ENCODE results near the gene GALNT12. TPM values are rescaled to one million over a fixed set of nuclear protein-coding genes. Genes with fewer than 3 reads are reported as not detected.

Gene GALNT12
- total and polyA plus RNA-seq, 3 experiments from 2014 or later, result 4.7 to 5.2 (median 4.9) TPM

GRCh38 chr9:98877311-98877710 lies 69.8 kb downstream of the GALNT12 start:
- H3K4me1 ChIP-seq (ENCODE audit: insufficient read depth, low read length), result no peaks in the 10 kb centered on the region
- H3K4me3 Mint-ChIP-seq, result peak overlapping the region in 1 of 7 donors; percentile 44
- POLR2A ChIA-PET, result no interaction called here
- DNase-seq, result no peak
- H3K9me3 ChIP-seq (ENCODE audit: low read length), result no peaks in the 10 kb centered on the region
- CTCF ChIA-PET, result no interaction called here
- peaks cover 13 to 44% of the 10 kb centered on the region in 2 donors for H3K27me3 Mint-ChIP-seq
- H3K4me3 ChIP-seq (ENCODE audit: low read length), result no peak overlapping the region
- no peaks in the 10 kb centered on the region for H3K36me3 ChIP-seq (ENCODE audit: insufficient read depth, low read length)
- H3K27ac Mint-ChIP-seq, result peak overlapping the region in 1 of 8 donors; percentile 9
- H3K27me3 ChIP-seq (ENCODE audit: insufficient read depth, low read length, poor library complexity, severe bottlenecking), result no peaks in the 10 kb centered on the region
- H3K4me1 Mint-ChIP-seq, result no peaks in the 10 kb centered on the region
- H3K36me3 Mint-ChIP-seq, result no peaks in the 10 kb centered on the region
- H3K27ac ChIP-seq (ENCODE audit: low read depth, low read length), result no peak overlapping the region
- no peaks in the 10 kb centered on the region for H3K9me3 Mint-ChIP-seq

DNA sequence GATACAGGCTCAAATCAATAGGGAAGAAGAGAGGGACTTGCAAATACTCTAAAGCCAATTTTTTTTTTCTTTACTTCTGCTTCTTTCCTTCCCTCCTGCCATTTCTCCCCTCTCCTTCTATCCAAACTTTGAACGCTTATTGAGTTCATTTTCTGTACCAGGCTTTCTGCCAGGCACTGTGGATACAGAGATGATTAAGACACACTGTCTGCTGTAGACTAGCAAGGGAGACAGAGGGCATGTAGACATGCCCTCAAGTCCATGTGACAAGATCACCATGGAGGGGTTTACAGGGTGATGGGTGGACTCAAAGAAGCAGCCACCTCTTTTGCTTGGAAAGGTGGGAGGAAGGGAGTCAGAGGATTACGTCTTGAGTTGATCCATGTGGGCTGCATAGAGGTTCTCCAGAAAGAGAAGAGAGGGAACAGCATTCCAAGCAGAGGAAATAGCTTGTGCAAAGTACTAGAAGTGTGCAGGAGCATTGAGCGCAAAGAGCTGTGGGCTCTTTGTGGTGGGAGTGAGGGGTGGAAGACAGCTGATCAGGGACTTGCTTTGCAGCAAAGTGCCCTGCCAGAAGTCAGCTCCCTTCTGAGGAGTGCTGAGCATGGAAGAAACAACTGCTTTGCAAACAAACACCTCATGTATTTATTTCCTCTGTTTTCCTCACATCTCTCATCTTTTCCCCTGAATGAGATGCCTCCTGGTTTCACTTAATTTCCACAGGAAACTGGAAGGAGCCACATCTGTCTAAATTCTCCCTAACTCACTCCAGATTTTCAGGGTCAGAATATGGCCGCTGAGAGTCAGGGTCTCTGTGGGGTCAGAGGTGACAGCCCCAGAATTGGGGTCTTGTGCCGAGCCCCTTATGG lies 71.9 kb downstream of the GALNT12 start:
- no peak overlapping the region for H3K27ac Mint-ChIP-seq
- no peaks in the 10 kb centered on the region for H3K9me3 ChIP-seq (ENCODE audit: low read length)
- H3K36me3 ChIP-seq (ENCODE audit: insufficient read depth, low read length), result no peaks in the 10 kb centered on the region
- ChIA-PET POLR2A (no interaction called here), CTCF (no interaction called here)
- H3K27me3 Mint-ChIP-seq, result peaks cover 11 to 55% of the 10 kb centered on the region in 2 donors
- H3K4me3 Mint-ChIP-seq, result no peak overlapping the region
- H3K27me3 ChIP-seq (ENCODE audit: insufficient read depth, low read length, poor library complexity, severe bottlenecking), result no peaks in the 10 kb centered on the region
- H3K4me1 ChIP-seq (ENCODE audit: insufficient read depth, low read length), result no peaks in the 10 kb centered on the region
- no peaks in the 10 kb centered on the region for H3K4me1 Mint-ChIP-seq
- no peaks in the 10 kb centered on the region for H3K9me3 Mint-ChIP-seq
- DNase-seq, result no peak
- no peak overlapping the region for H3K27ac ChIP-seq (ENCODE audit: low read depth, low read length)
- no peak overlapping the region for H3K4me3 ChIP-seq (ENCODE audit: low read length)
- no peaks in the 10 kb centered on the region for H3K36me3 Mint-ChIP-seq

- Histone ChIP-seq H3K27me3 (ENCODE audit: insufficient read depth, low read length, poor library complexity, severe bottlenecking) (no peaks in the 10 kb centered on the region), H3K36me3 (ENCODE audit: insufficient read depth, low read length) (no peaks in the 10 kb centered on the region), H3K27ac (ENCODE audit: low read depth, low read length) (no peak overlapping the region), H3K4me3 (ENCODE audit: low read length) (no peak overlapping the region), H3K4me1 (ENCODE audit: insufficient read depth, low read length) (no peaks in the 10 kb centered on the region), H3K9me3 (ENCODE audit: low read length) (no peaks in the 10 kb centered on the region)
- Mint-ChIP-seq H3K4me1 (no peaks in the 10 kb centered on the region), H3K4me3 (no peak overlapping the region), H3K36me3 (no peaks in the 10 kb centered on the region), H3K9me3 (no peaks in the 10 kb centered on the region), H3K27me3 (peaks cover 12 to 61% of the 10 kb centered on the region in 2 donors), H3K27ac (peak overlapping the region in 1 of 8 donors; percentile 37)
- DNase-seq, result no peak
- CTCF ChIA-PET, result no interaction called here
- POLR2A ChIA-PET, result no interaction called here
Measured at GRCh38 chr9:98879963-98880310, 72.5 kb downstream of the GALNT12 start.

DNA sequence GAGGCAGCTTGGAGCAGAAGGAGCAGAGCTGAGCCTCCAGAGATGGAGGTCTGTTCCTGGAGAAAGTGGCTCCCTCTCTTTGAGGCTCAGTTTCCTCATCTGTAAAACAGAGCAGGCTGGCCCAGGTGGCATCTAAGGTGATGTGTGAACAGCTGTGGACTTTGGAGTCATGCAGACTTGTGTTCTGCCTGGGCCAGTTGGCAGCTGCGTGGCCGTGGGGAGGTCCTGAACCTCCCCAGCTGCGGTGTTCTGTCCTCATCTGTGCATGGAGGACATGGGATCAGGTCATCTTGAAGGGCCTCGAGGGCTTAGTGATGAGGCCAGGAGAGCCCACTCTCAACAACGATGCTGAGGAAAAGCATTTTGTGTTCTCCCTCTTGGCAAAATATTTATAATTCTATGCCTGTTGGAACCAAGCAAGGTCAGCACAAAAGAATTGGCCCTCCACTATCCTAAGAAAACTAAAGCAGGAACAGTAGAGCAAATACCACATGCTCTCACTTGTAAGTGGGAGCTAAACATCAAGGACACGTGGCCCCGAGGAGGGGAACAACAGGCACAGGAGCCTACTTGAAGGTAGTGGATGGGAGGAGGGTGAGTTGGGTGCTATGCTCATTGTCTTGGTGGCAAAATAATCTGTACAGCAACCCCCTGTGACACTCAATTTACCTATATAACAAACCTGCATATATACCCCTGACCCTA lies 73.0 kb downstream of the GALNT12 start:
- Mint-ChIP-seq H3K4me3 (no peak overlapping the region), H3K4me1 (no peaks in the 10 kb centered on the region), H3K27me3 (peaks cover 14 to 62% of the 10 kb centered on the region in 2 donors), H3K27ac (peak overlapping the region in 1 of 8 donors; percentile 37), H3K36me3 (no peaks in the 10 kb centered on the region), H3K9me3 (no peaks in the 10 kb centered on the region)
- Histone ChIP-seq H3K4me3 (ENCODE audit: low read length) (no peak overlapping the region), H3K9me3 (ENCODE audit: low read length) (no peaks in the 10 kb centered on the region), H3K36me3 (ENCODE audit: insufficient read depth, low read length) (no peaks in the 10 kb centered on the region), H3K27me3 (ENCODE audit: insufficient read depth, low read length, poor library complexity, severe bottlenecking) (no peaks in the 10 kb centered on the region), H3K4me1 (ENCODE audit: insufficient read depth, low read length) (no peaks in the 10 kb centered on the region), H3K27ac (ENCODE audit: low read depth, low read length) (no peak overlapping the region)
- DNase-seq, result no peak
- ChIA-PET POLR2A (no interaction called here), CTCF (no interaction called here)

DNA sequence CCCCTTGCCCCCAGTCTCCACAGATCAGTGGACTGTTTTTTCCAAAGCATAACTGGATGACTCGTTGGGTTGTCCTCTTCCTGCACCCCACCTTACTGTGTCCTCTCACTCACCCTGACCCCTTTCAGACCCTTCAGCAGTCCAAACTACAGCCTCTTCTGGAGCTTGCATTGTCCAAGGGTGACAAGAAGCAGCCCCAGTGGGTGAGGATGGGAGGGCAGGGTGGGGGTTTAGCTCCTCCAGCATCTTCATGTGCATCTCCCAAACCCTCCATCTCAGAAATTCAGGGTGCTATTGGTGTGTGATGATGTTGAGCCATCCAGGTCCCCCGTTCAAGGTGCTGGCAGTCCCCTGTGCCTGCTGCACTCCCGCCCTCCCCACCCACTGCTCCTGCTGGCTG lies 73.9 kb downstream of the GALNT12 start:
- ChIA-PET CTCF (no interaction called here), POLR2A (no interaction called here)
- Histone ChIP-seq H3K9me3 (ENCODE audit: low read length) (no peaks in the 10 kb centered on the region), H3K4me1 (ENCODE audit: insufficient read depth, low read length) (no peaks in the 10 kb centered on the region), H3K4me3 (ENCODE audit: low read length) (no peak overlapping the region), H3K27ac (ENCODE audit: low read depth, low read length) (no peak overlapping the region), H3K27me3 (ENCODE audit: insufficient read depth, low read length, poor library complexity, severe bottlenecking) (no peaks in the 10 kb centered on the region), H3K36me3 (ENCODE audit: insufficient read depth, low read length) (no peaks in the 10 kb centered on the region)
- Mint-ChIP-seq H3K27me3 (peaks cover 14 to 62% of the 10 kb centered on the region in 2 donors), H3K4me1 (no peaks in the 10 kb centered on the region), H3K36me3 (no peaks in the 10 kb centered on the region), H3K4me3 (no peak overlapping the region), H3K9me3 (no peaks in the 10 kb centered on the region), H3K27ac (no peak overlapping the region)
- DNase-seq, result no peak

DNA sequence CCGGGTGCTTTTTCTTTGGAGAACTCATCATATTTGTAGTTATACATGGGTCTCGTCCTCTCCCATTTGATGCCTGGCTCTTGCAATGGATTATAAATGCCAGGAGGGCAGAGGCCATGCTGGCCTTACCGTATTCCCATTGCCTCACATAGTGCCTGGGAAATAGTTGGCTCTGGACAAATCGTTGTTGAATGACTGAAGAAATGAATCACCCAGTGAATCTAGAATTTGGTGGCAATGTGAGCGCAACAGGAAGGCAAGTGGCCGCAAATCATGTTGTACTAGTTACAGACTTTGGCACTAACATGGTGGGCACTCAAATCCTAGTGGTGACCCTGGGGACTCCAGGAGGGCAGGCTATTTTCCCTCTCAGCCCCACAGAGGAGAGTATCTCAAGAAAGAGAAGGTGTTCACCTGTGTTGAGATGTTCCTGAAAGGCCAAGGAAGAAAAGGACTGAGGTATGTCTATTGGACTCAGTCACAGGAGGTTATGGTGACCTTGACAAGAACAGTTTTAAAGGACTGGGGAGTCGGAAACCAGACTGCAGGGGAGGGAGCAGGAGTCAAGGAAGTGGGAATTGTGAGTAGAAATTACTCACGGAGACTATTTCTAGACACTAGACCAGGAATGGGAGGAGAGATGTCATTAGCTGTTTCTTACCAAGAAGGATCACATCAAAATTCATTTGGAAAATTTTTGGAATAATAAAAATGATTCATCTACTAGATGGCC lies 74.5 kb downstream of the GALNT12 start:
- no peaks in the 10 kb centered on the region for H3K36me3 Mint-ChIP-seq

GRCh38 chr9:98882569-98882923 lies 75.1 kb downstream of the GALNT12 start:
- Histone ChIP-seq H3K9me3 (ENCODE audit: low read length) (no peaks in the 10 kb centered on the region), H3K4me1 (ENCODE audit: insufficient read depth, low read length) (no peaks in the 10 kb centered on the region), H3K27me3 (ENCODE audit: insufficient read depth, low read length, poor library complexity, severe bottlenecking) (no peaks in the 10 kb centered on the region), H3K4me3 (ENCODE audit: low read length) (no peak overlapping the region), H3K36me3 (ENCODE audit: insufficient read depth, low read length) (no peaks in the 10 kb centered on the region), H3K27ac (ENCODE audit: low read depth, low read length) (no peak overlapping the region)
- CTCF ChIA-PET, result no interaction called here
- Mint-ChIP-seq H3K27ac (no peak overlapping the region), H3K4me3 (no peak overlapping the region), H3K9me3 (no peaks in the 10 kb centered on the region), H3K27me3 (peaks cover 16 to 69% of the 10 kb centered on the region in 2 donors), H3K4me1 (no peaks in the 10 kb centered on the region), H3K36me3 (no peaks in the 10 kb centered on the region)
- DNase-seq, result no peak
- POLR2A ChIA-PET, result no interaction called here

More for the DNA sequence above, 74.5 kb downstream of the GALNT12 start:
- no peaks in the 10 kb centered on the region for H3K27me3 ChIP-seq (ENCODE audit: insufficient read depth, low read length, poor library complexity, severe bottlenecking)
- POLR2A ChIA-PET, result no interaction called here
- CTCF ChIA-PET, result no interaction called here
- H3K4me3 ChIP-seq (ENCODE audit: low read length), result no peak overlapping the region
- no peaks in the 10 kb centered on the region for H3K9me3 Mint-ChIP-seq
- DNase-seq, result no peak
- no peaks in the 10 kb centered on the region for H3K4me1 ChIP-seq (ENCODE audit: insufficient read depth, low read length)
- H3K36me3 ChIP-seq (ENCODE audit: insufficient read depth, low read length), result no peaks in the 10 kb centered on the region
- no peak overlapping the region for H3K27ac Mint-ChIP-seq
- no peaks in the 10 kb centered on the region for H3K4me1 Mint-ChIP-seq
- no peak overlapping the region for H3K4me3 Mint-ChIP-seq
- no peaks in the 10 kb centered on the region for H3K9me3 ChIP-seq (ENCODE audit: low read length)
- peaks cover 14 to 67% of the 10 kb centered on the region in 2 donors for H3K27me3 Mint-ChIP-seq
- no peak overlapping the region for H3K27ac ChIP-seq (ENCODE audit: low read depth, low read length)

DNA sequence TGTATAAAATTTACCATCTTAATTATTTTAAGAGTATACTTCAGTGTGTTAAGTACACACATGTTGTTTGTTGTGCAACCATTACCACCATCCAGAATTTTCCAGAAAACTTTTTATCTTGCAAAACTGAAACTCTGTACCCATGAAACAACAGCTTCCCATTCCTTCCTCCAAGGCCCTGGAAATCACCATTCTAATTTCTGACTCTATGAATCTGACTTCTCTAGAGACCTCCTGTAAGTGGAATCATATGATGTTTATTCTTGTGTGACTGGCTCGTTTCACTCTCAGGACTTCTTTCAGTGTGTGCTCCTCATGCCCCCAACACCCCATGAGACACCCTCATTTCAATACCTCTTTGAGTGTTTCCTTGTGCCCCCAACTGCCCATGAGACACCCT lies 75.8 kb downstream of the GALNT12 start:
- ChIA-PET CTCF (no interaction called here), POLR2A (no interaction called here)
- Mint-ChIP-seq H3K27me3 (peaks cover 19 to 70% of the 10 kb centered on the region in 2 donors), H3K36me3 (no peaks in the 10 kb centered on the region), H3K4me3 (no peak overlapping the region), H3K27ac (no peak overlapping the region), H3K4me1 (no peaks in the 10 kb centered on the region), H3K9me3 (no peaks in the 10 kb centered on the region)
- Histone ChIP-seq H3K36me3 (ENCODE audit: insufficient read depth, low read length) (no peaks in the 10 kb centered on the region), H3K4me3 (ENCODE audit: low read length) (no peak overlapping the region), H3K9me3 (ENCODE audit: low read length) (no peaks in the 10 kb centered on the region), H3K27ac (ENCODE audit: low read depth, low read length) (no peak overlapping the region), H3K27me3 (ENCODE audit: insufficient read depth, low read length, poor library complexity, severe bottlenecking) (no peaks in the 10 kb centered on the region), H3K4me1 (ENCODE audit: insufficient read depth, low read length) (no peaks in the 10 kb centered on the region)
- DNase-seq, result no peak

Measured in CD8-positive, alpha-beta memory T cell (primary cell).